ENCODE measurements around the gene HS2ST1. TPM values are rescaled to one million over a fixed set of nuclear protein-coding genes. Genes with fewer than 3 reads are reported as not detected.

The HS2ST1 gene
- total RNA-seq, 3 donors from 2014 or later (not counting 1 experiment from before 2014, with no cell fraction given) = 12.5 to 18.4 (median 14.3) TPM

DNA sequence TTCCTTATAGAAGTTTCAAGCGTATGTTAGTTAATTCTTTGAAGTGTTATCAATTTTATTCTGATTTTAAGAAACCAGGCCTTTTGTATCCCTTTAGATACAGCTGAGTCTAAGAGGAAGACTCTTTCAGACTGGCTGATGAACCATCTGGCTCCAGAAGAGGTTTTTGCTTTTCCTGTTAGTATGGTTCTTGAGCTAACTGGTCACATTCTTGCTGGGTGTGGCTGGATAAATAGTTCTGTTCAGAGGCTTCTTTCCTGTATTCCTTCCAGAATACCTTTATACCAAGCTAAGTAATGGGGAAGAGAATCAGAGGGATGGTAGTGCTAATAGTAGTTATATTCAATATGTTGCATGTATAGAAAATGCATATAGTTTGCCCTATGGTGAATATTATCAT, 12.4 kb downstream of the HS2ST1 start:
- WGBS (ENCODE audit: insufficient coverage) = no CpG with 5 or more reads among the region's 1 CpG
- H3K4me1 ChIP-seq (ENCODE audit: control insufficient read depth, insufficient read depth, low read length) = no peaks in the 10 kb centered on the region
- no peak overlapping the region for H3K4me3 Mint-ChIP-seq
- intact Hi-C loops (cut with micrococcal nuclease) = no loop called here
- peaks cover 5 to 6% of the 10 kb centered on the region in 2 donors for H3K9me3 Mint-ChIP-seq
- DNase-seq (no peak), ATAC-seq (no peak)
- peaks cover 13 to 21% of the 10 kb centered on the region in 2 donors for H3K4me1 Mint-ChIP-seq
- peaks cover 4% of the 10 kb centered on the region for H3K9me3 ChIP-seq (ENCODE audit: control insufficient read depth, insufficient read depth, low read length)
- H3K27ac Mint-ChIP-seq = no peak overlapping the region
- H3K36me3 ChIP-seq (ENCODE audit: control insufficient read depth, insufficient read depth, low read length) = no peaks in the 10 kb centered on the region
- no peak overlapping the region for H3K4me3 ChIP-seq (ENCODE audit: low read length)
- no peak overlapping the region for H3K27ac ChIP-seq (ENCODE audit: low read length)
- no peaks in the 10 kb centered on the region for H3K27me3 Mint-ChIP-seq (ENCODE audit: low read depth in 2 of 2)
- H3K36me3 Mint-ChIP-seq = peaks cover 7% of the 10 kb centered on the region
- no peaks in the 10 kb centered on the region for H3K27me3 ChIP-seq (ENCODE audit: control insufficient read depth, insufficient read depth, low read length)
- TF ChIP-seq, protein P1, sequence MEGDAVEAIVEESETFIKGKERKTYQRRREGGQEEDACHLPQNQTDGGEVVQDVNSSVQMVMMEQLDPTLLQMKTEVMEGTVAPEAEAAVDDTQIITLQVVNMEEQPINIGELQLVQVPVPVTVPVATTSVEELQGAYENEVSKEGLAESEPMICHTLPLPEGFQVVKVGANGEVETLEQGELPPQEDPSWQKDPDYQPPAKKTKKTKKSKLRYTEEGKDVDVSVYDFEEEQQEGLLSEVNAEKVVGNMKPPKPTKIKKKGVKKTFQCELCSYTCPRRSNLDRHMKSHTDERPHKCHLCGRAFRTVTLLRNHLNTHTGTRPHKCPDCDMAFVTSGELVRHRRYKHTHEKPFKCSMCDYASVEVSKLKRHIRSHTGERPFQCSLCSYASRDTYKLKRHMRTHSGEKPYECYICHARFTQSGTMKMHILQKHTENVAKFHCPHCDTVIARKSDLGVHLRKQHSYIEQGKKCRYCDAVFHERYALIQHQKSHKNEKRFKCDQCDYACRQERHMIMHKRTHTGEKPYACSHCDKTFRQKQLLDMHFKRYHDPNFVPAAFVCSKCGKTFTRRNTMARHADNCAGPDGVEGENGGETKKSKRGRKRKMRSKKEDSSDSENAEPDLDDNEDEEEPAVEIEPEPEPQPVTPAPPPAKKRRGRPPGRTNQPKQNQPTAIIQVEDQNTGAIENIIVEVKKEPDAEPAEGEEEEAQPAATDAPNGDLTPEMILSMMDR (IDR thresholded peaks at IDR 0.05) = no peak

DNA sequence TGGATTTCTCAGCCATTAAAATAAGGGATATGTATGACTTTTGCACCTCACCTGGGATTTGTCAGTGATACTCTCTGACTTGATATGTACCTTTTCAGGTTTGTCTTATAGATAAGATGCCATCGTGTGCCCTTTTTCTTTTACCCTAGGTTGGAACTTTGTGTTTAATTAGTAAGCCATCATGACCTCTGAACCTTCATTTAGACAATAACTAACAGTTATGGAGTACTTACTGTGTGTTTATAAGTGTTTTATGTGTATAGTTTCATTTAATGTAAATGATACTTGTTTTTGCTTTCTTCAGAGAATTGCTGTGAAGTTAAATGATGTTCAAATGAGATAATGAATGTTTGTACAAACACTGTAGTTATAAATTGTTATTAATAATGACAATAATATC, 14.4 kb downstream of the HS2ST1 start:
- ATAC-seq = no peak
- WGBS (ENCODE audit: insufficient coverage) = 83% methylated on average over 1 of the region's 1 CpG

DNA sequence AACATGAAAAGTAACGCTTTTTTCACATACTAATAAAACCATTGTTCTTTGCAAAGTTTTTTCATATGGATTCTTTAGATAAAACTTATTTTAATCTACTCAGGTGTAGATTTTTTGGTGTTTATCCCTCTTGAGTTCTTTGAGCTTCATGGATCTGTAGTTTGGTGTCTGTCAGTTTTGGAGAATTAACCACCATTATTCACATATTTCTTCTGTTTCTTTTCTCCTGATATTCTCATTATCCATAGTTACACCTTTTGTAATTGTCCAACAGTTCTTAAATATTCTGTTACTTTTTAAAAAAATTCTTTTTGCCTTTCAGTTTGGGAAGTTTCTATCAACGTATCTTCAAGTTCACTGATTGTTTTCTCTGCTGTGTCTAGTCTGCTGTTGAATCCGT, 18.6 kb downstream of the HS2ST1 start:
- 92% methylated on average over 2 of the region's 3 CpGs for WGBS (ENCODE audit: insufficient coverage)
- no peaks in the 10 kb centered on the region for H3K36me3 ChIP-seq (ENCODE audit: control insufficient read depth, insufficient read depth, low read length)
- Mint-ChIP-seq H3K4me1 (peaks cover 8 to 9% of the 10 kb centered on the region in 2 donors), H3K27ac (no peak overlapping the region), H3K36me3 (no peaks in the 10 kb centered on the region), H3K4me3 (no peak overlapping the region), H3K9me3 (no peaks in the 10 kb centered on the region), H3K27me3 (ENCODE audit: low read depth in 2 of 2) (no peaks in the 10 kb centered on the region)
- H3K27ac ChIP-seq (ENCODE audit: low read length) = no peak overlapping the region
- no peaks in the 10 kb centered on the region for H3K9me3 ChIP-seq (ENCODE audit: control insufficient read depth, insufficient read depth, low read length)
- H3K27me3 ChIP-seq (ENCODE audit: control insufficient read depth, insufficient read depth, low read length) = no peaks in the 10 kb centered on the region
- no peaks in the 10 kb centered on the region for H3K4me1 ChIP-seq (ENCODE audit: control insufficient read depth, insufficient read depth, low read length)
- no peak for DNase-seq
- intact Hi-C loops (cut with micrococcal nuclease) = no loop called here
- H3K4me3 ChIP-seq (ENCODE audit: low read length) = no peak overlapping the region
- TF ChIP-seq, protein P1 (IDR thresholded peaks at IDR 0.05) = no peak
- no peak for ATAC-seq

More for the DNA sequence above, 14.4 kb downstream of the HS2ST1 start:
- Mint-ChIP-seq H3K27ac (no peak overlapping the region), H3K4me3 (no peak overlapping the region), H3K9me3 (peaks cover 0 to 2% of the 10 kb centered on the region in 2 donors), H3K36me3 (no peaks in the 10 kb centered on the region), H3K4me1 (peaks cover 19 to 27% of the 10 kb centered on the region in 2 donors), H3K27me3 (ENCODE audit: low read depth in 2 of 2) (no peaks in the 10 kb centered on the region)
- Histone ChIP-seq H3K9me3 (ENCODE audit: control insufficient read depth, insufficient read depth, low read length) (peaks cover 4% of the 10 kb centered on the region), H3K36me3 (ENCODE audit: control insufficient read depth, insufficient read depth, low read length) (no peaks in the 10 kb centered on the region), H3K27ac (ENCODE audit: low read length) (no peak overlapping the region), H3K4me1 (ENCODE audit: control insufficient read depth, insufficient read depth, low read length) (no peaks in the 10 kb centered on the region), H3K27me3 (ENCODE audit: control insufficient read depth, insufficient read depth, low read length) (no peaks in the 10 kb centered on the region), H3K4me3 (ENCODE audit: low read length) (no peak overlapping the region)
- intact Hi-C loops (cut with micrococcal nuclease) = no loop called here
- TF ChIP-seq, protein P1 (IDR thresholded peaks at IDR 0.05) = no peak
- no peak for DNase-seq
